K562 (cell line): ENCODE measurements around the gene C17orf78. TPM values are rescaled to one million over a fixed set of nuclear protein-coding genes. Genes with fewer than 3 reads are reported as not detected.
"Not testable (repeated sequence)": the region's sequence is repeated elsewhere in the genome, so short reads cannot be mapped to it uniquely, and the experiment has no call there.

Experiments
- ATAC-seq: fragments of 200-7000 bp; cut with Tn5 transposase; 3 replicates; pipeline ENCODE4 v1.9.1; 2020; ENCODE audit warnings: moderate library complexity
- BruUV-seq: library from RNA; stranded (reverse); fragments of 400-500 nt; replicated peaks from 2 replicates; lab custom pipeline; 2021; lab: Mats Ljungman, UMichigan
- CTCF ChIA-PET: fragments of 300-600 bp; formaldehyde crosslinking; extraction: SDS; loops from one replicate; lab custom pipeline; 2021; ENCODE audit warnings: low intra/inter-chr PET ratio; lab: Yijun Ruan, JAX
- POLR2A ChIA-PET: fragments of 300-600, 350-650 bp; sonication (Branson Sonifier 250); formaldehyde crosslinking; extraction: SDS; loops from one replicate; lab custom pipeline; 2021; ENCODE audit warnings: antibody characterized with exemption, inconsistent platforms; lab: Yijun Ruan, JAX
- DNase-seq, 4 experiments: peaks; one replicate each; pipeline versions ENCODE4 v3.0.0 to v3.0.0-alpha.2; 2011 to 2018; ENCODE audit warnings: low spot score in 3 of 4, mixed read lengths in 3 of 4; ENCODE audit errors: extremely low read depth in 1 of 4
- FAIRE-seq: peaks from 2 replicates; lab custom pipeline; 2011; peaks lifted over from hg19 to GRCh38; lab: Jason Lieb, UNC
- H2AFZ ChIP-seq: 2 replicates; pipeline ENCODE4 v1.6.0; 2011; ENCODE audit warnings: low read depth, low read length, control low read depth, inconsistent platforms
- H3K27ac ChIP-seq: fragments of 200-600 bp; 3 replicates; pipeline ENCODE4 v1.8.0; 2011; ENCODE audit warnings: low read depth, mild to moderate bottlenecking, control low read depth, inconsistent platforms, low read length, moderate library complexity, mixed read lengths; ENCODE audit errors: extremely low read depth
- H3K27me3 ChIP-seq, 2 experiments: fragments of 300-600 bp in 1 of 2; 2 replicates in 1 of 2; 3 replicates in 1 of 2; pipeline versions ENCODE4 v1.6.0 to v1.8.0; 2011; ENCODE audit warnings: inconsistent platforms in 2 of 2, low read length in 2 of 2, mild to moderate bottlenecking in 1 of 2, mixed read lengths in 1 of 2, moderate library complexity in 1 of 2; ENCODE audit not compliant: control insufficient read depth in 2 of 2, insufficient read depth in 2 of 2
- H3K36me3 ChIP-seq: fragments of 300-600 bp; 3 replicates; pipeline ENCODE4 v1.8.0; 2011; ENCODE audit warnings: mild to moderate bottlenecking, low read length, inconsistent platforms; ENCODE audit not compliant: control insufficient read depth, insufficient read depth
- H3K4me1 ChIP-seq, 2 experiments: fragments of 200-600 bp in 1 of 2; replicated peaks in 1 of 2; 2 replicates in 1 of 2; 3 replicates in 1 of 2; pipeline versions ENCODE4 v1.5.1 to v1.8.0; 2011; ENCODE audit warnings: inconsistent platforms in 2 of 2, low read length in 2 of 2, mild to moderate bottlenecking in 1 of 2, mixed read lengths in 1 of 2, moderate library complexity in 1 of 2; ENCODE audit not compliant: control insufficient read depth in 2 of 2, insufficient read depth in 2 of 2
- H3K4me2 ChIP-seq: 2 replicates; pipeline ENCODE4 v1.6.1; 2011; ENCODE audit warnings: low read length, control low read depth, inconsistent platforms, mixed read lengths; ENCODE audit not compliant: insufficient read depth
- H3K4me3 ChIP-seq: fragments of 200-600 bp; sonication (generic), shearing (Covaris generic); 2 replicates; pipeline ENCODE4 v1.5.1; 2016; ENCODE audit warnings: control low read depth, inconsistent platforms
- H3K79me2 ChIP-seq: fragments of 200-600 bp; 3 replicates; pipeline ENCODE4 v1.8.0; 2011; ENCODE audit warnings: low read length, inconsistent platforms; ENCODE audit not compliant: control insufficient read depth, insufficient read depth
- H3K9ac ChIP-seq, 2 experiments: 2 replicates each; pipeline versions ENCODE4 v1.6.0 to v1.6.1; 2011; ENCODE audit warnings: low read depth in 2 of 2, low read length in 2 of 2, control low read depth in 1 of 2, inconsistent platforms in 1 of 2, mild to moderate bottlenecking in 1 of 2, mixed read lengths in 1 of 2; ENCODE audit not compliant: insufficient read depth in 1 of 2
- H3K9me1 ChIP-seq: one replicate; pipeline ENCODE4 v1.6.0; 2011; ENCODE audit warnings: inconsistent platforms, mild to moderate bottlenecking, low read length, moderate library complexity; ENCODE audit not compliant: control insufficient read depth, insufficient read depth
- H3K9me3 ChIP-seq: replicated peaks from 2 replicates; pipeline ENCODE4 v1.5.1; 2011; ENCODE audit warnings: low read depth, low read length, inconsistent platforms; ENCODE audit not compliant: control insufficient read depth, insufficient read depth
- H4K20me1 ChIP-seq: replicated peaks from 2 replicates; pipeline ENCODE4 v1.6.1; 2011; ENCODE audit warnings: low read length, inconsistent platforms, mixed read lengths; ENCODE audit not compliant: control insufficient read depth, insufficient read depth
- HSF4 ChIP-seq: fragments of 250-450 bp; sonication (Bioruptor Pico); IDR thresholded peaks from 2 replicates; pipeline ENCODE4 v2.1.2; 2022; ENCODE audit warnings: mild to moderate bottlenecking, moderate library complexity, borderline replicate concordance
- NFIX ChIP-seq: fragments of 250-450 bp; sonication (Bioruptor Pico); IDR thresholded peaks from 2 replicates; pipeline ENCODE4 v1.4.0; 2020; ENCODE audit warnings: low read depth, mild to moderate bottlenecking, moderate library complexity
- NONO ChIP-seq, 2 experiments: fragments of 200-400 bp in 1 of 2; fragments of 450-650 bp in 1 of 2; formaldehyde crosslinking in 1 of 2; IDR thresholded peaks; 2 replicates each; pipeline ENCODE4 v1.6.1; 2017; ENCODE audit warnings: low read depth in 2 of 2, mild to moderate bottlenecking in 2 of 2, moderate library complexity in 2 of 2, low read length in 1 of 2
- WGBS: fragments of 100-300 bp; shearing (Covaris generic); methylation state at CpG from one replicate; pipeline ENCODE4 v1.1.6; 2016; ENCODE audit warnings: low coverage, mixed read lengths; ENCODE audit not compliant: insufficient coverage; ENCODE audit errors: missing lambda C conversion rate; 5-methylcytosine and 5-hydroxymethylcytosine counted together
- in situ Hi-C: fragments of 300-500 bp; cut with MboI; formaldehyde crosslinking; loops from 4 replicates; pipeline ENCODE4 v1.15.0; 2018; ENCODE audit warnings: inconsistent platforms, mixed read lengths
- intact Hi-C: fragments of 100-400 bp; cut with micrococcal nuclease; formaldehyde crosslinking; loops from 2 replicates; pipeline ENCODE4 v1.14.2; 2022
- polyA plus RNA-seq, 8 experiments: library from polyadenylated mRNA; depleted of rRNA in 4 of 8; stranded (reverse) in 5 of 8; unstranded in 3 of 8; fragments of >200 nt; fragmentation: Nextera tagmentation in 2 of 8; fragmentation: Illumina TruSeq in 1 of 8; extraction: Ambion mirVana in 2 of 8; extraction: Trizol in 1 of 8; gene quantifications; 2 replicates each; pipeline versions ENCODE4 v1.2.1 to v1.2.3, GENCODE V29; 2011 to 2014; ENCODE audit warnings: inconsistent platforms in 1 of 8, missing spikeins in 1 of 8
- total RNA-seq, 7 experiments: library from RNA; depleted of rRNA in 6 of 7; stranded (reverse); fragments of >200 nt in 6 of 7; fragmentation: Illumina TruSeq in 2 of 7; extraction: Trizol in 2 of 7; gene quantifications; 2 replicates each; pipeline versions ENCODE4 v1.2.1 to v1.2.3, GENCODE V29; 2011 to 2021; ENCODE audit warnings: low replicate concordance in 1 of 7

Gene C17orf78
- total and polyA plus RNA-seq, 9 of the 15 experiments (the other 6 are each of a cell fraction or from before 2014, with no cell fraction given), result not detected

- TF ChIP-seq NFIX (CRISPR knock-in tag) (no peak), NONO (IDR thresholded peaks at IDR 0.05; ENCODE audit: low read depth in 2 of 2, low read length in 1 of 2) (peak in 1 of 2 experiments; percentile 25; a peak in 2 of 4 replicates), HSF4 (CRISPR knock-in tag) (no peak)
- TF ChIP-seq, all 486 proteins: peak for 91
These were observed 31.1 kb downstream of the C17orf78 start, which contains the start of the genes ACACA and TADA2A (continued) for GRCh38 chr17:37406635-37407461.

- H4K20me1 ChIP-seq, H3K9me3 ChIP-seq, in situ Hi-C loops, BruUV-seq, H3K27ac ChIP-seq, H3K27me3 ChIP-seq, ATAC-seq, CTCF ChIA-PET, DNase-seq, H3K4me3 ChIP-seq, H2AFZ ChIP-seq, H3K9me1 ChIP-seq, FAIRE-seq: not testable (repeated sequence)
- Histone ChIP-seq H3K4me1 (peaks cover 15% of the 10 kb centered on the region in 2 experiments; a peak in 3 of 5 replicates), H3K4me2 (peak overlapping the region; percentile 4; the same call in 1 of the 2 replicates), H3K9ac (peak overlapping the region in 1 of 2 experiments; percentile 50; a peak in 1 of 4 replicates), H3K79me2 (peaks cover 44% of the 10 kb centered on the region), H3K36me3 (peaks cover 37% of the 10 kb centered on the region)
- POLR2A ChIA-PET, result interaction anchor here (1.0 kb wide), 1 partner anchor 47 kb away, joined by 4 read pairs; no protein-coding TSS in a partner anchor
- 77% methylated on average over 13 of the region's 13 CpGs for WGBS
- intact Hi-C loops, result loop anchor here (5.0 kb wide), 1 partner anchor 79 kb away; the partner anchor contains the start of gene DUSP14
These were observed 32.3 kb downstream of the C17orf78 start for GRCh38 chr17:37408145-37408479.
